ENCODE measurements around the gene ACTG1.

The ACTG1 gene

GRCh38 chr17:81492202-81492601 is 20.4 kb downstream of the ACTG1 start:
- DNase-seq: no peak

GRCh38 chr17:81491761-81492160 is 20.8 kb downstream of the ACTG1 start:
- DNase-seq: no peak

GRCh38 chr17:81491181-81491581 is 21.4 kb downstream of the ACTG1 start:
- no peak for DNase-seq

- DNase-seq: no peak
Observed at GRCh38 chr17:81489998-81490992, 22.3 kb downstream of the ACTG1 start.

GRCh38 chr17:81489012-81489997 is 23.3 kb downstream of the ACTG1 start:
- no peak for DNase-seq

- no peak for DNase-seq
Observed at GRCh38 chr17:81488276-81488860, 24.2 kb downstream of the ACTG1 start.

- DNase-seq: peak; percentile 50 to 63
Observed at GRCh38 chr17:81487487-81488275, 24.9 kb downstream of the ACTG1 start.

- no peak for DNase-seq
Observed at GRCh38 chr17:81487089-81487486, 25.5 kb downstream of the ACTG1 start.

GRCh38 chr17:81486199-81486810 is 26.3 kb downstream of the ACTG1 start:
- peak in 1 of 2 donors; percentile 85 for DNase-seq

GRCh38 chr17:81484195-81484979 is 28.2 kb downstream of the ACTG1 start:
- peak; percentile 49 to 69 for DNase-seq

- DNase-seq: no peak
Observed at GRCh38 chr17:81483862-81484194, 28.8 kb downstream of the ACTG1 start.

GRCh38 chr17:81483085-81483861 is 29.3 kb downstream of the ACTG1 start:
- DNase-seq: peak; percentile 37 to 79

- no peak for DNase-seq
Observed at GRCh38 chr17:81482673-81483072, 29.9 kb downstream of the ACTG1 start.

- DNase-seq: no peak
Observed at GRCh38 chr17:81481815-81482505, 30.6 kb downstream of the ACTG1 start.

GRCh38 chr17:81481073-81481799 is 31.4 kb downstream of the ACTG1 start:
- peak; percentile 31 to 42 for DNase-seq

- DNase-seq: no peak
Observed at GRCh38 chr17:81480140-81481072, 32.2 kb downstream of the ACTG1 start.

Data from bone marrow (tissue), 2 donors.